Measurements from ENCODE around the gene DNAJC7.

DNAJC7 gene

GRCh38 chr17:42016941-42017865 lies at the start of gene DNAJC7:
Gene DNAJC7 (minus strand): TSS chr17:42017439. CDS start chr17:42017416, 23 bp downstream.
- DNase-seq (ENCODE audit: low spot score), result peak; percentile 88

GRCh38 chr17:42065201-42065600 lies 48.0 kb upstream of the DNAJC7 start:
- DNase-seq (ENCODE audit: low spot score), result no peak

- no peak for DNase-seq (ENCODE audit: low spot score)
Measured at GRCh38 chr17:42062681-42063080, 45.4 kb upstream of the DNAJC7 start.

- no peak for DNase-seq (ENCODE audit: low spot score)
Measured at GRCh38 chr17:42061646-42062487, 44.6 kb upstream of the DNAJC7 start.

- DNase-seq (ENCODE audit: low spot score), result no peak
Measured at GRCh38 chr17:42060231-42060630, 43.0 kb upstream of the DNAJC7 start.

GRCh38 chr17:42059815-42060214 lies 42.6 kb upstream of the DNAJC7 start:
- no peak for DNase-seq (ENCODE audit: low spot score)

GRCh38 chr17:42058063-42058462 lies 40.8 kb upstream of the DNAJC7 start:
- no peak for DNase-seq (ENCODE audit: low spot score)

GRCh38 chr17:42056635-42057034 lies 39.4 kb upstream of the DNAJC7 start:
- no peak for DNase-seq (ENCODE audit: low spot score)

- no peak for DNase-seq (ENCODE audit: low spot score)
Measured at GRCh38 chr17:42055496-42055895, 38.3 kb upstream of the DNAJC7 start.

- DNase-seq (ENCODE audit: low spot score), result no peak
Measured at GRCh38 chr17:42055027-42055426, 37.8 kb upstream of the DNAJC7 start.

- DNase-seq (ENCODE audit: low spot score), result no peak
Measured at GRCh38 chr17:42053731-42054500, 36.7 kb upstream of the DNAJC7 start.

- no peak for DNase-seq (ENCODE audit: low spot score)
Measured at GRCh38 chr17:42052346-42052877, 35.2 kb upstream of the DNAJC7 start.

- no peak for DNase-seq (ENCODE audit: low spot score)
Measured at GRCh38 chr17:42051645-42052044, 34.4 kb upstream of the DNAJC7 start.

- DNase-seq (ENCODE audit: low spot score), result no peak
Measured at GRCh38 chr17:42051013-42051400, 33.8 kb upstream of the DNAJC7 start.

- DNase-seq (ENCODE audit: low spot score), result peak; percentile 35
Measured at GRCh38 chr17:42050393-42051012, 33.3 kb upstream of the DNAJC7 start, which contains the start of gene C17orf113. Gene C17orf113 (minus strand): TSS chr17:42050601. CDS start chr17:42043376, 7,225 bp downstream.

- no peak for DNase-seq (ENCODE audit: low spot score)
Measured at GRCh38 chr17:42049834-42050392, 32.7 kb upstream of the DNAJC7 start.

- no peak for DNase-seq (ENCODE audit: low spot score)
Measured at GRCh38 chr17:42047343-42047742, 30.1 kb upstream of the DNAJC7 start.

GRCh38 chr17:42045719-42046118 lies 28.5 kb upstream of the DNAJC7 start:
- no peak for DNase-seq (ENCODE audit: low spot score)

- DNase-seq (ENCODE audit: low spot score), result no peak
Measured at GRCh38 chr17:42042598-42043319, 25.5 kb upstream of the DNAJC7 start.

GRCh38 chr17:42041619-42042018 lies 24.4 kb upstream of the DNAJC7 start:
- DNase-seq (ENCODE audit: low spot score), result no peak

Measured in pons (tissue), 1 donor.